Measurements from ENCODE around the gene MPG.
A peak's percentile ranks its signal among the peaks of the same experiment; 100 is the strongest.

The MPG gene

GRCh38 chr16:104355-104754, 26.3 kb downstream of the MPG start:
- no peak for DNase-seq (ENCODE audit: extremely low read depth, insufficient read length)
- H3K36me3 ChIP-seq (ENCODE audit: control insufficient read depth, insufficient read depth, low read length): peaks cover 18% of the 10 kb centered on the region
- no peak for TF ChIP-seq CTCF (IDR thresholded peaks at IDR 0.05; ENCODE audit: insufficient read depth, low read length, poor library complexity, severe bottlenecking)
- no peak overlapping the region for H3K4me3 ChIP-seq (replicated peaks; ENCODE audit: low read depth, low read length)
- no peaks in the 10 kb centered on the region for H3K27me3 ChIP-seq (replicated peaks; ENCODE audit: control insufficient read depth, insufficient read depth, low read length)

GRCh38 chr16:104928-105327, 26.9 kb downstream of the MPG start:
- no peak for TF ChIP-seq CTCF (IDR thresholded peaks at IDR 0.05; ENCODE audit: insufficient read depth, low read length, poor library complexity, severe bottlenecking)
- Histone ChIP-seq H3K4me3 (replicated peaks; ENCODE audit: low read depth, low read length) (no peak overlapping the region), H3K27me3 (replicated peaks; ENCODE audit: control insufficient read depth, insufficient read depth, low read length) (no peaks in the 10 kb centered on the region), H3K36me3 (ENCODE audit: control insufficient read depth, insufficient read depth, low read length) (peaks cover 18% of the 10 kb centered on the region)
- no peak for DNase-seq (ENCODE audit: extremely low read depth, insufficient read length)

GRCh38 chr16:105521-105920, 27.5 kb downstream of the MPG start:
- no peak for TF ChIP-seq CTCF (IDR thresholded peaks at IDR 0.05; ENCODE audit: insufficient read depth, low read length, poor library complexity, severe bottlenecking)
- Histone ChIP-seq H3K4me3 (replicated peaks; ENCODE audit: low read depth, low read length) (no peak overlapping the region), H3K36me3 (ENCODE audit: control insufficient read depth, insufficient read depth, low read length) (peaks cover 18% of the 10 kb centered on the region), H3K27me3 (replicated peaks; ENCODE audit: control insufficient read depth, insufficient read depth, low read length) (no peaks in the 10 kb centered on the region)
- DNase-seq (ENCODE audit: extremely low read depth, insufficient read length): no peak

- H3K36me3 ChIP-seq (ENCODE audit: control insufficient read depth, insufficient read depth, low read length): peaks cover 16% of the 10 kb centered on the region
- DNase-seq (ENCODE audit: extremely low read depth, insufficient read length): no peak
- no peaks in the 10 kb centered on the region for H3K27me3 ChIP-seq (replicated peaks; ENCODE audit: control insufficient read depth, insufficient read depth, low read length)
- TF ChIP-seq CTCF (IDR thresholded peaks at IDR 0.05; ENCODE audit: insufficient read depth, low read length, poor library complexity, severe bottlenecking): peak; percentile 68
- H3K4me3 ChIP-seq (replicated peaks; ENCODE audit: low read depth, low read length): no peak overlapping the region
These were observed 28.7 kb downstream of the MPG start for GRCh38 chr16:106623-107324.

GRCh38 chr16:112153-112840, 34.3 kb downstream of the MPG start:
- DNase-seq (ENCODE audit: extremely low read depth, insufficient read length): no peak
- Histone ChIP-seq H3K36me3 (ENCODE audit: control insufficient read depth, insufficient read depth, low read length) (peaks cover 15% of the 10 kb centered on the region), H3K27me3 (replicated peaks; ENCODE audit: control insufficient read depth, insufficient read depth, low read length) (no peaks in the 10 kb centered on the region), H3K4me3 (replicated peaks; ENCODE audit: low read depth, low read length) (no peak overlapping the region)
- TF ChIP-seq CTCF (IDR thresholded peaks at IDR 0.05; ENCODE audit: insufficient read depth, low read length, poor library complexity, severe bottlenecking): no peak
